ENCODE data around the gene TNRC6B.

Gene TNRC6B

GRCh38 chr22:40330615-40331014 is 152.9 kb downstream of the TNRC6B start:
- Histone ChIP-seq H4K20me1 (ENCODE audit: insufficient read depth, low read length) (no peaks in the 10 kb centered on the region), H3K4me3 (ENCODE audit: low read depth, low read length, poor library complexity, severe bottlenecking) (no peak overlapping the region), H3K27me3 (ENCODE audit: insufficient read depth, low read length) (no peaks in the 10 kb centered on the region), H3K9me3 (ENCODE audit: low read length) (no peaks in the 10 kb centered on the region), H3K27ac (ENCODE audit: low read depth, low read length, poor library complexity, severe bottlenecking) (no peak overlapping the region), H3K4me1 (ENCODE audit: insufficient read depth, low read length, severe bottlenecking) (peaks cover 15% of the 10 kb centered on the region), H3K9me2 (ENCODE audit: low read depth, low read length) (no peaks in the 10 kb centered on the region), H2AFZ (ENCODE audit: low read length) (no peak overlapping the region), H3F3A (ENCODE audit: insufficient read depth, low read length) (no peaks in the 10 kb centered on the region), H3K36me3 (ENCODE audit: insufficient read depth, low read length) (peaks cover 31% of the 10 kb centered on the region; the same call in 1 of the 2 replicates), H3K4me2 (ENCODE audit: low read length) (no peak overlapping the region), H3K9ac (ENCODE audit: low read length) (no peak overlapping the region), H3K79me2 (ENCODE audit: insufficient read depth, low read length) (no peaks in the 10 kb centered on the region)
- TF ChIP-seq, protein P1, sequence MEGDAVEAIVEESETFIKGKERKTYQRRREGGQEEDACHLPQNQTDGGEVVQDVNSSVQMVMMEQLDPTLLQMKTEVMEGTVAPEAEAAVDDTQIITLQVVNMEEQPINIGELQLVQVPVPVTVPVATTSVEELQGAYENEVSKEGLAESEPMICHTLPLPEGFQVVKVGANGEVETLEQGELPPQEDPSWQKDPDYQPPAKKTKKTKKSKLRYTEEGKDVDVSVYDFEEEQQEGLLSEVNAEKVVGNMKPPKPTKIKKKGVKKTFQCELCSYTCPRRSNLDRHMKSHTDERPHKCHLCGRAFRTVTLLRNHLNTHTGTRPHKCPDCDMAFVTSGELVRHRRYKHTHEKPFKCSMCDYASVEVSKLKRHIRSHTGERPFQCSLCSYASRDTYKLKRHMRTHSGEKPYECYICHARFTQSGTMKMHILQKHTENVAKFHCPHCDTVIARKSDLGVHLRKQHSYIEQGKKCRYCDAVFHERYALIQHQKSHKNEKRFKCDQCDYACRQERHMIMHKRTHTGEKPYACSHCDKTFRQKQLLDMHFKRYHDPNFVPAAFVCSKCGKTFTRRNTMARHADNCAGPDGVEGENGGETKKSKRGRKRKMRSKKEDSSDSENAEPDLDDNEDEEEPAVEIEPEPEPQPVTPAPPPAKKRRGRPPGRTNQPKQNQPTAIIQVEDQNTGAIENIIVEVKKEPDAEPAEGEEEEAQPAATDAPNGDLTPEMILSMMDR (IDR thresholded peaks at IDR 0.05; ENCODE audit: low read length), result no peak
- no peak for TF ChIP-seq EZH2 (IDR thresholded peaks at IDR 0.05; ENCODE audit: borderline replicate concordance, low read length)

GRCh38 chr22:40331706-40332105 is 154.0 kb downstream of the TNRC6B start:
- Histone ChIP-seq H3K4me2 (ENCODE audit: low read length) (no peak overlapping the region), H3K27me3 (ENCODE audit: insufficient read depth, low read length) (no peaks in the 10 kb centered on the region), H3K36me3 (ENCODE audit: insufficient read depth, low read length) (peaks cover 31% of the 10 kb centered on the region; the same call in 1 of the 2 replicates), H3F3A (ENCODE audit: insufficient read depth, low read length) (no peaks in the 10 kb centered on the region), H3K4me1 (ENCODE audit: insufficient read depth, low read length, severe bottlenecking) (peaks cover 15% of the 10 kb centered on the region), H3K9me2 (ENCODE audit: low read depth, low read length) (no peaks in the 10 kb centered on the region), H3K9me3 (ENCODE audit: low read length) (no peaks in the 10 kb centered on the region), H3K4me3 (ENCODE audit: low read depth, low read length, poor library complexity, severe bottlenecking) (no peak overlapping the region), H3K79me2 (ENCODE audit: insufficient read depth, low read length) (no peaks in the 10 kb centered on the region), H2AFZ (ENCODE audit: low read length) (no peak overlapping the region), H3K27ac (ENCODE audit: low read depth, low read length, poor library complexity, severe bottlenecking) (no peak overlapping the region), H3K9ac (ENCODE audit: low read length) (no peak overlapping the region), H4K20me1 (ENCODE audit: insufficient read depth, low read length) (no peaks in the 10 kb centered on the region)
- TF ChIP-seq, protein P1 (IDR thresholded peaks at IDR 0.05; ENCODE audit: low read length), result no peak
- no peak for TF ChIP-seq EZH2 (IDR thresholded peaks at IDR 0.05; ENCODE audit: borderline replicate concordance, low read length)

DNA sequence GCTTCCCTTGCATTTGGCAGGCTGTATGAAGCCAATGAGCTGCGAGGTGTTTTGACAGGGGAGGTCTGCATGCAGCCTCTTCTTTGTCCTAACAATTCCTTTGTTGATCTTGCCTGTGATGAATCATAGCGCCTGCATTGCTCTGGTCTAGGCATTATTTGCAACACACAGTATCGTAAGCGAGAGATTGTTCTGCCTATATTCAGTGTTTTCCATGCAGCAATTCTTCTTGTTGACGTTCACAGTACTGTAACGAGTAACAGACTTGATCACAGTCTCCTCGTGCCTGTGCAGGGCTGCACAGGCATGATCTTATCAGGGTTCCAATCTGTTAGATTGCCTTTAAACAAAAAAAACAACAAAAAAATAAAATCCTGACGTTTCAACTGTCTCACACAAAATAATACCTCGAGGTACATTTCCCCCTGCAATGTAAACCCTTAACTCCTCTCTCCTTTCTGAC is 154.6 kb downstream of the TNRC6B start:
- Histone ChIP-seq H3K9me3 (ENCODE audit: low read length) (no peaks in the 10 kb centered on the region), H3F3A (ENCODE audit: insufficient read depth, low read length) (no peaks in the 10 kb centered on the region), H3K9me2 (ENCODE audit: low read depth, low read length) (no peaks in the 10 kb centered on the region), H3K79me2 (ENCODE audit: insufficient read depth, low read length) (no peaks in the 10 kb centered on the region), H3K27ac (ENCODE audit: low read depth, low read length, poor library complexity, severe bottlenecking) (no peak overlapping the region), H3K4me1 (ENCODE audit: insufficient read depth, low read length, severe bottlenecking) (peaks cover 15% of the 10 kb centered on the region), H3K4me2 (ENCODE audit: low read length) (no peak overlapping the region), H4K20me1 (ENCODE audit: insufficient read depth, low read length) (no peaks in the 10 kb centered on the region), H2AFZ (ENCODE audit: low read length) (no peak overlapping the region), H3K36me3 (ENCODE audit: insufficient read depth, low read length) (peaks cover 25% of the 10 kb centered on the region; the same call in 1 of the 2 replicates), H3K27me3 (ENCODE audit: insufficient read depth, low read length) (no peaks in the 10 kb centered on the region), H3K4me3 (ENCODE audit: low read depth, low read length, poor library complexity, severe bottlenecking) (no peak overlapping the region), H3K9ac (ENCODE audit: low read length) (no peak overlapping the region)
- TF ChIP-seq EZH2 (IDR thresholded peaks at IDR 0.05; ENCODE audit: borderline replicate concordance, low read length), result no peak
- TF ChIP-seq, protein P1 (IDR thresholded peaks at IDR 0.05; ENCODE audit: low read length), result no peak

Measured in OCI-LY1 (cell line).